ENCODE measurements around the gene SS18. TPM values are rescaled to one million over a fixed set of nuclear protein-coding genes. Genes with fewer than 3 reads are reported as not detected.

SS18 gene
- total RNA-seq, 1 donor, result 120 TPM

DNA sequence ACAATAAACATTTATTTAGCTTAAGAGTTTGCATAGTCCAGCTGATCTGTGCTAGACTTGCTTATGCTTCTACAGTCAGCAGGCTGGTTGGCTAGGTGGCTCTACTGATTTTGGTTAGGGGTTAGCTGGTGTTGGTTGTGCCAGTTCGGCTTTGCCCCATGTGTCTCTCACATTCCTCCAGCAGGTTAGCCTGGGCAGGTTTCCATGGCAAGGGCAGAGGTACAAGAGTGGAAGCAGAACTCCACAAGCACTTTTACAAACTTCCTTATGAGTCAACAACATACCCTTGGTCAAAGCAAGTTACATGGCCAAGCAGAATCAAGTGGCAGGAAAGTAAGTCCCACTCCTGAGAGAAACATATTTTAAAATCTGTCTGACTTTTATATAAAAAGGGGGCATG is 82.3 kb downstream of the SS18 start:
- Histone ChIP-seq H3K9me3 (ENCODE audit: low read depth, low read length) (no peaks in the 10 kb centered on the region), H3K27me3 (ENCODE audit: insufficient read depth, low read length) (no peaks in the 10 kb centered on the region), H3K79me2 (ENCODE audit: insufficient read depth, low read length) (no peaks in the 10 kb centered on the region), H3K4me1 (ENCODE audit: insufficient read depth, low read length) (no peaks in the 10 kb centered on the region), H3K27ac (ENCODE audit: low read depth, low read length) (no peak overlapping the region), H4K20me1 (ENCODE audit: insufficient read depth, low read length) (no peaks in the 10 kb centered on the region), H2AFZ (ENCODE audit: low read length) (no peak overlapping the region), H3K4me3 (ENCODE audit: insufficient read depth, low read length) (no peak overlapping the region), H3K4me2 (ENCODE audit: insufficient read depth, low read length) (no peak overlapping the region), H3K36me3 (ENCODE audit: insufficient read depth, low read length) (peaks cover 10% of the 10 kb centered on the region)
- TF ChIP-seq, protein P1, sequence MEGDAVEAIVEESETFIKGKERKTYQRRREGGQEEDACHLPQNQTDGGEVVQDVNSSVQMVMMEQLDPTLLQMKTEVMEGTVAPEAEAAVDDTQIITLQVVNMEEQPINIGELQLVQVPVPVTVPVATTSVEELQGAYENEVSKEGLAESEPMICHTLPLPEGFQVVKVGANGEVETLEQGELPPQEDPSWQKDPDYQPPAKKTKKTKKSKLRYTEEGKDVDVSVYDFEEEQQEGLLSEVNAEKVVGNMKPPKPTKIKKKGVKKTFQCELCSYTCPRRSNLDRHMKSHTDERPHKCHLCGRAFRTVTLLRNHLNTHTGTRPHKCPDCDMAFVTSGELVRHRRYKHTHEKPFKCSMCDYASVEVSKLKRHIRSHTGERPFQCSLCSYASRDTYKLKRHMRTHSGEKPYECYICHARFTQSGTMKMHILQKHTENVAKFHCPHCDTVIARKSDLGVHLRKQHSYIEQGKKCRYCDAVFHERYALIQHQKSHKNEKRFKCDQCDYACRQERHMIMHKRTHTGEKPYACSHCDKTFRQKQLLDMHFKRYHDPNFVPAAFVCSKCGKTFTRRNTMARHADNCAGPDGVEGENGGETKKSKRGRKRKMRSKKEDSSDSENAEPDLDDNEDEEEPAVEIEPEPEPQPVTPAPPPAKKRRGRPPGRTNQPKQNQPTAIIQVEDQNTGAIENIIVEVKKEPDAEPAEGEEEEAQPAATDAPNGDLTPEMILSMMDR (IDR thresholded peaks at IDR 0.05; ENCODE audit: extremely low read depth, low read depth, low read length), result no peak
- DNase-seq (ENCODE audit: insufficient read length, low spot score, missing footprints), result no peak

DNA sequence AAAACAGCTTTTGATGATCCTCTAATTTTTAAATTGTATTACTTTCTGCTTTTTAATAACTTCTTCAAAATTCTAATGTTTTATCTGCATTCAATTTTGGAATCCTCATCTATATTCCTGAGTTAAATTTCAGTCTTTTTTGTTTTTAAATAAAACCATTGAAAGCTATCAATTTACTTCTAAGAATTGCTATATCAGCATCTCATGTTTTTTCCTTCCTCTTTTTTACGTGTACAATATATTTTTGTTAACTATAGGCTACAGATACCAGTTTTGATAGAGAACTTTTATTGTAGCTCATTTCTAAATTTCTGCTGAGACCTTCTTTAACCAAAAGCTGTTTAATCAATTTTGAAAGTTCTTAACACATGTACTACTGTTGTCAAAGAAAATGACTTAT is 84.5 kb downstream of the SS18 start:
- Histone ChIP-seq H4K20me1 (ENCODE audit: insufficient read depth, low read length) (no peaks in the 10 kb centered on the region), H3K4me3 (ENCODE audit: insufficient read depth, low read length) (no peak overlapping the region), H3K27me3 (ENCODE audit: insufficient read depth, low read length) (no peaks in the 10 kb centered on the region), H2AFZ (ENCODE audit: low read length) (no peak overlapping the region), H3K79me2 (ENCODE audit: insufficient read depth, low read length) (no peaks in the 10 kb centered on the region), H3K4me1 (ENCODE audit: insufficient read depth, low read length) (no peaks in the 10 kb centered on the region), H3K27ac (ENCODE audit: low read depth, low read length) (no peak overlapping the region), H3K9me3 (ENCODE audit: low read depth, low read length) (no peaks in the 10 kb centered on the region), H3K36me3 (ENCODE audit: insufficient read depth, low read length) (peaks cover 4% of the 10 kb centered on the region), H3K4me2 (ENCODE audit: insufficient read depth, low read length) (no peak overlapping the region)
- TF ChIP-seq, protein P1 (IDR thresholded peaks at IDR 0.05; ENCODE audit: extremely low read depth, low read depth, low read length), result no peak
- DNase-seq (ENCODE audit: insufficient read length, low spot score, missing footprints), result no peak

DNA sequence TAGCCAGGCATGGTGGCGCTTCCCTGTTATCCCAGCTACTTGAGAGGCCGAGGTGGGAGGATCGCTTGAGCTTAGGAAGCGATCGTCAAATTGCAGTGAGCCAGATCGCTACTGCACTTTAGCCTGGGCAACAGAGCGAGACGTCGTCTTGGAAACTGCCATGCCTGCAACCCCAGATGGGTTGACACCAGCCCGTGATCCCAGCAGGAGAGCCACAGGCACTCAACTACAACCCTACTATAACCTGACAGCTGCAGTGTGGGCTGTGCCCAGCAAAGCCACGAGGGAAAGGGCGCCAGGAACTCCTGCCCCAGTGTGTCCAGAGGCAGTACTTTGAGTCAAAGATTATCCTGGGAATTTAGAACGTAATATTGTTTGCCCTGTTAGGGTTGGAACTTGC is 85.6 kb downstream of the SS18 start:
- no peak overlapping the region for H3K27ac ChIP-seq (ENCODE audit: low read depth, low read length)
- H3K27me3 ChIP-seq (ENCODE audit: insufficient read depth, low read length), result no peaks in the 10 kb centered on the region
- H3K4me3 ChIP-seq (ENCODE audit: insufficient read depth, low read length), result no peak overlapping the region
- no peak overlapping the region for H3K4me2 ChIP-seq (ENCODE audit: insufficient read depth, low read length)
- no peak for DNase-seq (ENCODE audit: insufficient read length, low spot score, missing footprints)
- H3K79me2 ChIP-seq (ENCODE audit: insufficient read depth, low read length), result no peaks in the 10 kb centered on the region
- TF ChIP-seq, protein P1 (IDR thresholded peaks at IDR 0.05; ENCODE audit: extremely low read depth, low read depth, low read length), result no peak
- H3K4me1 ChIP-seq (ENCODE audit: insufficient read depth, low read length), result no peaks in the 10 kb centered on the region
- no peaks in the 10 kb centered on the region for H4K20me1 ChIP-seq (ENCODE audit: insufficient read depth, low read length)
- no peak overlapping the region for H2AFZ ChIP-seq (ENCODE audit: low read length)
- peaks cover under 1% of the 10 kb centered on the region for H3K36me3 ChIP-seq (ENCODE audit: insufficient read depth, low read length)
- H3K9me3 ChIP-seq (ENCODE audit: low read depth, low read length), result no peaks in the 10 kb centered on the region

DNA sequence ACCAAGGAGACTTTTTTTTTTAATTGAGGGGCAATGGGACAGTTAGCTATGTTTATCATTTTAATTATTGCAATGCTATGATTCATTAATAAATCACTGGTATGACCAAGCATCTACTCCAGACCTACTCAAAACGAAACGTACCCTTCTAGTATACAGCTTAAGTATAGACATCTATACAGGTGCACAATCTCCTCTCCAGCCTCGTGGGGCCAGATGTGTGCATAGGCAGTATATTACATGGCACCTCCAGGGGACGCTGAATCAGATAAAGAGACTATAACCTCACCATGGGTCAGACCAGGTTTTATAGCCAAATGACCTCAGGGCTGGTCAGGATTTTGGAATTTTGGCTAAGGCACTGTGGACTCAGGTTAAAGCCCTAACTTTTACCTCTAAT is 86.6 kb downstream of the SS18 start:
- Histone ChIP-seq H3K36me3 (ENCODE audit: insufficient read depth, low read length) (no peaks in the 10 kb centered on the region), H3K4me1 (ENCODE audit: insufficient read depth, low read length) (no peaks in the 10 kb centered on the region), H2AFZ (ENCODE audit: low read length) (no peak overlapping the region), H4K20me1 (ENCODE audit: insufficient read depth, low read length) (no peaks in the 10 kb centered on the region), H3K4me3 (ENCODE audit: insufficient read depth, low read length) (no peak overlapping the region), H3K9me3 (ENCODE audit: low read depth, low read length) (no peaks in the 10 kb centered on the region), H3K27ac (ENCODE audit: low read depth, low read length) (no peak overlapping the region), H3K4me2 (ENCODE audit: insufficient read depth, low read length) (no peak overlapping the region), H3K79me2 (ENCODE audit: insufficient read depth, low read length) (no peaks in the 10 kb centered on the region), H3K27me3 (ENCODE audit: insufficient read depth, low read length) (no peaks in the 10 kb centered on the region)
- no peak for DNase-seq (ENCODE audit: insufficient read length, low spot score, missing footprints)
- TF ChIP-seq, protein P1 (IDR thresholded peaks at IDR 0.05; ENCODE audit: extremely low read depth, low read depth, low read length), result no peak
